Measurements from ENCODE around the gene IL12RB2.

IL12RB2 gene

GRCh38 chr1:67323087-67323486 is 15.4 kb downstream of the IL12RB2 start:
- Mint-ChIP-seq H3K4me3 (no peak overlapping the region), H3K9me3 (no peaks in the 10 kb centered on the region), H3K4me1 (ENCODE audit: low read depth) (no peaks in the 10 kb centered on the region), H3K27me3 (no peaks in the 10 kb centered on the region), H3K27ac (no peak overlapping the region), H3K36me3 (ENCODE audit: low read depth) (no peaks in the 10 kb centered on the region)
- intact Hi-C loops (cut with micrococcal nuclease), result no loop called here

GRCh38 chr1:67324068-67324467 is 16.4 kb downstream of the IL12RB2 start:
- intact Hi-C loops (cut with micrococcal nuclease), result no loop called here
- Mint-ChIP-seq H3K27me3 (no peaks in the 10 kb centered on the region), H3K9me3 (no peaks in the 10 kb centered on the region)

GRCh38 chr1:67327864-67328466 is 20.3 kb downstream of the IL12RB2 start:
- no peak overlapping the region for H3K4me3 Mint-ChIP-seq
- H3K4me1 Mint-ChIP-seq (ENCODE audit: low read depth), result no peaks in the 10 kb centered on the region
- H3K9me3 Mint-ChIP-seq, result no peaks in the 10 kb centered on the region
- intact Hi-C loops (cut with micrococcal nuclease), result no loop called here
- no peak overlapping the region for H3K27ac Mint-ChIP-seq
- H3K36me3 Mint-ChIP-seq (ENCODE audit: low read depth), result no peaks in the 10 kb centered on the region
- no peaks in the 10 kb centered on the region for H3K27me3 Mint-ChIP-seq

More at GRCh38 chr1:67324068-67324467, 16.4 kb downstream of the IL12RB2 start:
- Mint-ChIP-seq H3K36me3 (ENCODE audit: low read depth) (no peaks in the 10 kb centered on the region), H3K4me1 (ENCODE audit: low read depth) (no peaks in the 10 kb centered on the region), H3K27ac (no peak overlapping the region), H3K4me3 (no peak overlapping the region)

- intact Hi-C loops (cut with micrococcal nuclease), result no loop called here
- H3K9me3 Mint-ChIP-seq, result no peaks in the 10 kb centered on the region
- H3K4me1 Mint-ChIP-seq (ENCODE audit: low read depth), result no peaks in the 10 kb centered on the region
- H3K27me3 Mint-ChIP-seq, result no peaks in the 10 kb centered on the region
- H3K27ac Mint-ChIP-seq, result no peak overlapping the region
- H3K36me3 Mint-ChIP-seq (ENCODE audit: low read depth), result no peaks in the 10 kb centered on the region
- H3K4me3 Mint-ChIP-seq, result no peak overlapping the region
Observed at GRCh38 chr1:67332653-67333529, 25.2 kb downstream of the IL12RB2 start.

DNA sequence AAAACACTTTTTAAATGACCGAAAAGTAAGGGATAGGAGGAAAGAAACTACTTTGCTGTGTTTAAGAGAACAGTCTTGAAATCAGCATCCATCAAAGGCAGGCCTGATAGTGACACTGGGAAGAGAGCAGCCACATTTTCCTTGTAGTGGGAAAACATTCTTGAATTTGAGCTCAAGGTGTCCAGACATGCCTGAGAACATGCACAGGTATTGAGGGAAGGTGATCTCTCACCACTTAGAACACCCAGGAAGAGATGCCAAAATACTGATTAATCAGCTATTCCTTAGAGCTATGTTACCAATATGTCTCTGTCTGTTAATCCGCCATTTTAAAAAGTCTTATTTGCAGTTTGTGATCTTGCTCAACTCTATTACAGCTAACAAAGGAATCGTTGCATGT is 25.9 kb downstream of the IL12RB2 start:
- intact Hi-C loops (cut with micrococcal nuclease), result no loop called here
- Mint-ChIP-seq H3K4me3 (no peak overlapping the region), H3K27me3 (no peaks in the 10 kb centered on the region), H3K4me1 (ENCODE audit: low read depth) (peaks cover 1% of the 10 kb centered on the region), H3K9me3 (no peaks in the 10 kb centered on the region), H3K36me3 (ENCODE audit: low read depth) (no peaks in the 10 kb centered on the region), H3K27ac (no peak overlapping the region)

- intact Hi-C loops (cut with micrococcal nuclease), result no loop called here
- no peaks in the 10 kb centered on the region for H3K36me3 Mint-ChIP-seq (ENCODE audit: low read depth)
- no peak overlapping the region for H3K27ac Mint-ChIP-seq
- peaks cover 5% of the 10 kb centered on the region for H3K4me1 Mint-ChIP-seq (ENCODE audit: low read depth)
- H3K4me3 Mint-ChIP-seq, result no peak overlapping the region
- H3K9me3 Mint-ChIP-seq, result no peaks in the 10 kb centered on the region
- no peaks in the 10 kb centered on the region for H3K27me3 Mint-ChIP-seq
Observed at GRCh38 chr1:67335411-67335810, 27.7 kb downstream of the IL12RB2 start.

GRCh38 chr1:67336157-67336556 is 28.5 kb downstream of the IL12RB2 start:
- intact Hi-C loops (cut with micrococcal nuclease), result no loop called here
- H3K4me1 Mint-ChIP-seq (ENCODE audit: low read depth), result peaks cover 5% of the 10 kb centered on the region
- H3K27me3 Mint-ChIP-seq, result peaks cover under 1% of the 10 kb centered on the region
- H3K36me3 Mint-ChIP-seq (ENCODE audit: low read depth), result no peaks in the 10 kb centered on the region
- H3K27ac Mint-ChIP-seq, result no peak overlapping the region
- H3K4me3 Mint-ChIP-seq, result no peak overlapping the region
- no peaks in the 10 kb centered on the region for H3K9me3 Mint-ChIP-seq

- H3K36me3 Mint-ChIP-seq (ENCODE audit: low read depth), result no peaks in the 10 kb centered on the region
- H3K27me3 Mint-ChIP-seq, result peaks cover 1% of the 10 kb centered on the region
- intact Hi-C loops (cut with micrococcal nuclease), result no loop called here
- H3K27ac Mint-ChIP-seq, result no peak overlapping the region
- H3K9me3 Mint-ChIP-seq, result no peaks in the 10 kb centered on the region
- H3K4me3 Mint-ChIP-seq, result no peak overlapping the region
- peaks cover 5% of the 10 kb centered on the region for H3K4me1 Mint-ChIP-seq (ENCODE audit: low read depth)
Observed at GRCh38 chr1:67336783-67337182, 29.1 kb downstream of the IL12RB2 start.

DNA sequence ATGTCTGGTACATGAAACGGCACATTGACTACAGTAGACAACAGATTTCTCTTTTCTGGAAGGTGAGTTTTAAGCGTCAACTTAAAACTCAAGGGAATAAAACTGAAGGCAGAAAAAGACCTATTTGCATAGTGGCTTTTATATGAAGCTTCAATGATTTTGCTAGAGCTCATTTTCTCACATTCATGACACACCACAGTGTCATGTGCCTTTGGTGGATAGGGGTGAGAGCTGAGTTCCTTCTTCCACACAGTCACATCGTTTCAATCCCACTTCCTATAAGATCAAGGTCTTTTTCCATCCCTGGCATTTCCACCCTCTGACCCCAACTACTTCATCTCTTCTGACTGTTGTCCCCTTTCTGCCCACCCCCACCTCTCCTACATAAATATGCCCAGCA is 31.0 kb downstream of the IL12RB2 start:
- no peaks in the 10 kb centered on the region for H3K36me3 Mint-ChIP-seq (ENCODE audit: low read depth)
- H3K27ac Mint-ChIP-seq, result no peak overlapping the region

GRCh38 chr1:67339623-67340343 is 32.1 kb downstream of the IL12RB2 start:
- no peaks in the 10 kb centered on the region for H3K36me3 Mint-ChIP-seq (ENCODE audit: low read depth)
- intact Hi-C loops (cut with micrococcal nuclease), result no loop called here
- peaks cover 1% of the 10 kb centered on the region for H3K27me3 Mint-ChIP-seq
- no peak overlapping the region for H3K27ac Mint-ChIP-seq
- H3K4me1 Mint-ChIP-seq (ENCODE audit: low read depth), result peaks cover 11% of the 10 kb centered on the region
- no peaks in the 10 kb centered on the region for H3K9me3 Mint-ChIP-seq
- H3K4me3 Mint-ChIP-seq, result no peak overlapping the region

More for the DNA sequence above, 31.0 kb downstream of the IL12RB2 start:
- Mint-ChIP-seq H3K4me1 (ENCODE audit: low read depth) (peaks cover 11% of the 10 kb centered on the region), H3K4me3 (no peak overlapping the region), H3K27me3 (peaks cover 1% of the 10 kb centered on the region), H3K9me3 (no peaks in the 10 kb centered on the region)
- intact Hi-C loops (cut with micrococcal nuclease), result no loop called here

DNA sequence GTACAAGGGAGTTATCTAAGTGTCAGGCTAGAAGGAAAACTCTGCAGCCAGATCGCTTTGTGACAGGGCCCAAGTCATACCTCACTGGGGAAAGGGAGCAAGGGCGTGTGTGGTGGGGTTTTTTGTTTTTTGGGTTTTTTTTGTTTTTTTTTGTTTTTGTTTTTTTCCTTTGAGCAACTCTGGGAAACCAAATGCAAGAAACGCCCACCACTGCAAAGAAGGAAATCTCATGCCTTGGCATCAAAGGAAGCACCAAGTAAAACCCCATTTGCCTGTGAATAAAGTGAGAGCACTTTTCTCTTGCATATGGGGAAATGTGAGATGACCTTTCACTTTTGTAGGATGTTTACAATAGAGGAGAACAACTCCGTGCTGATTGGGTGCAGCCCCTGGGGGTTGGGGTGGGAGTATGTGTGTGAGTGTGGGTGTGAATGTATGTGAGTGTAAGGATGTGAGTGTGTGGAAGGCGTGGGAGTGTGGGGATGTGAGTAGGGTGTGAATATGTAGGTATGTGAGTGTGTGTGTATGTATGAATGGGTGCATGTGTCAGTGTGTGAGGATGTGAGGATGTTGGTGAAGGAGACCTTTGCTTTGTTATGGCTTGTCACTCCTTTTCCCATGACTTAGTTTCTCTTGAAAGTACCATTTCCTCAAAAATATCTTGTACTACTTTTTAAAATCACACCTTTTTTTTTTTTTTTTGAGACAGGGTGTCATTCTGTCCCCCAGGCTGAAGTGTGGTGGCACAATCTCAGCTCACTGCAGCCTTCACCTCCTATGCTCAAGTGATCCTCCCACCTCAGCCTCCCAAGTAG is 34.6 kb downstream of the IL12RB2 start:
- Mint-ChIP-seq H3K27ac (no peak overlapping the region), H3K4me3 (no peak overlapping the region), H3K4me1 (ENCODE audit: low read depth) (peaks cover 11% of the 10 kb centered on the region), H3K9me3 (no peaks in the 10 kb centered on the region), H3K27me3 (peaks cover 1% of the 10 kb centered on the region), H3K36me3 (ENCODE audit: low read depth) (no peaks in the 10 kb centered on the region)
- intact Hi-C loops (cut with micrococcal nuclease), result no loop called here

DNA sequence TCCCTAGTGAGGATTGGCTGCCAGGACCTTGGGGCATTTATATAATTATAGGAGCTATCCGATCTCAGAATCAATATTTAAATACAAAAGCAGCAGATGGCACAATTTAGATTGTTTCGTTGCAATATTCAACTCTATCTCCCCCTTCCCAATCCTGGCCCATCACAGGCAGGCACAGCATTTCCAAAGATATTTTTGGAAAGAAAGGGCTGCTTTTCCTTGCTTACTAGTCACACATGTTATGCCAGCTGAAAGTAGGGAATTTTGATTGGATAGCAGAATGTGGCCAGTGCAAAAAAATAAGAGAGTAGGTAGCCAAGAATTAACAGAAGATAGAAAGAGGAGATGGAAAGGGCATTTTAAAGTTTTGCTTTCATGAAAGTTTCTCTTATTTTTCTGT is 37.9 kb downstream of the IL12RB2 start:
- Mint-ChIP-seq H3K27ac (no peak overlapping the region), H3K36me3 (ENCODE audit: low read depth) (no peaks in the 10 kb centered on the region), H3K4me3 (no peak overlapping the region), H3K4me1 (ENCODE audit: low read depth) (peaks cover 6% of the 10 kb centered on the region), H3K27me3 (peaks cover 1% of the 10 kb centered on the region), H3K9me3 (no peaks in the 10 kb centered on the region)
- intact Hi-C loops (cut with micrococcal nuclease), result no loop called here

DNA sequence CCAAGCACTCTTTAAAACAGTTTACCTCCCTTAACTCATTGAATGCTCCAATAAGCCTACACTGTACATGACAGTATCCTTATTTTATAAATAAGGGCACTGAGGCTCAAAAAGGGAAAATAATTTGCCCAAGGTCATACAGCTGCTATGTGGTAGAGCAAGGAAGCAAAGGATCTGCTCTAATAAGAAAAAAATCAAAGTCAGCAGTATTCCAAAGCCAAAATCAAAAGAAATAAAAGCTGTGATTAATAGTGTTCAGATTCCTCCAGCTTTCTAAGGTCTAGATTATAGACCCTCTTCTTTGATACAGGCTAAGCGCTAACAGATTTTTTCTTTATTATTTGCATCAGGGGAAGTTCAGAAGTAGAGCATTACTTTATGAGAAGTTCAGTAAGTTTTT is 39.3 kb downstream of the IL12RB2 start:
- H3K4me3 Mint-ChIP-seq, result no peak overlapping the region
- H3K9me3 Mint-ChIP-seq, result no peaks in the 10 kb centered on the region
- intact Hi-C loops (cut with micrococcal nuclease), result loop anchor here (1.0 kb wide), 1 partner anchor 153 kb away; no protein-coding TSS in a partner anchor
- H3K36me3 Mint-ChIP-seq (ENCODE audit: low read depth), result no peaks in the 10 kb centered on the region
- H3K27ac Mint-ChIP-seq, result no peak overlapping the region
- H3K27me3 Mint-ChIP-seq, result no peaks in the 10 kb centered on the region
- peaks cover 6% of the 10 kb centered on the region for H3K4me1 Mint-ChIP-seq (ENCODE audit: low read depth)
